HuH-7 (cell line): ENCODE measurements around the gene GNA14.
"Not testable (repeated sequence)": the region's sequence is repeated elsewhere in the genome, so short reads cannot be mapped to it uniquely, and the experiment has no call there.

ENCODE experiments used
- DNase-seq: peaks from one replicate; pipeline ENCODE4 v3.0.0; 2011; ENCODE audit warnings: low spot score

The GNA14 gene

GRCh38 chr9:77449240-77450084 lies 198.7 kb downstream of the GNA14 start:
- DNase-seq, result no peak

- DNase-seq, result no peak
Measured at GRCh38 chr9:77447646-77448045, 200.5 kb downstream of the GNA14 start.

- no peak for DNase-seq
Measured at GRCh38 chr9:77442436-77442835, 205.7 kb downstream of the GNA14 start.

GRCh38 chr9:77441124-77441523 lies 207.0 kb downstream of the GNA14 start:
- not testable (repeated sequence) for DNase-seq

- no peak for DNase-seq
Measured at GRCh38 chr9:77440057-77440456, 208.1 kb downstream of the GNA14 start.

- DNase-seq, result no peak
Measured at GRCh38 chr9:77438653-77439052, 209.5 kb downstream of the GNA14 start.

GRCh38 chr9:77435688-77436087 lies 212.4 kb downstream of the GNA14 start:
- DNase-seq, result no peak

- no peak for DNase-seq
Measured at GRCh38 chr9:77435277-77435676, 212.8 kb downstream of the GNA14 start.

- DNase-seq, result peak; percentile 73
Measured at GRCh38 chr9:77433675-77434445, 214.3 kb downstream of the GNA14 start.

- no peak for DNase-seq
Measured at GRCh38 chr9:77432053-77432452, 216.1 kb downstream of the GNA14 start.

- no peak for DNase-seq
Measured at GRCh38 chr9:77429928-77430327, 218.2 kb downstream of the GNA14 start.

- DNase-seq, result no peak
Measured at GRCh38 chr9:77427256-77427927, 220.7 kb downstream of the GNA14 start.

GRCh38 chr9:77426712-77427111 lies 221.4 kb downstream of the GNA14 start:
- DNase-seq, result no peak

GRCh38 chr9:77424993-77425392 lies 223.1 kb downstream of the GNA14 start:
- DNase-seq, result no peak

GRCh38 chr9:77423841-77424240 lies 224.3 kb downstream of the GNA14 start:
- DNase-seq, result no peak

GRCh38 chr9:77422969-77423368 lies 225.2 kb downstream of the GNA14 start:
- no peak for DNase-seq

GRCh38 chr9:77421506-77422265 lies 226.4 kb downstream of the GNA14 start:
- no peak for DNase-seq

- DNase-seq, result no peak
Measured at GRCh38 chr9:77420641-77421040, 227.5 kb downstream of the GNA14 start.

GRCh38 chr9:77418226-77418625 lies 229.9 kb downstream of the GNA14 start:
- DNase-seq, result no peak

GRCh38 chr9:77417566-77417965 lies 230.6 kb downstream of the GNA14 start:
- no peak for DNase-seq

GRCh38 chr9:77408521-77408920 lies 239.6 kb downstream of the GNA14 start:
- DNase-seq, result not testable (repeated sequence)

GRCh38 chr9:77403239-77403638 lies 244.9 kb downstream of the GNA14 start:
- DNase-seq, result no peak
